ENCODE results near the gene SF3A1. TPM values are rescaled to one million over a fixed set of nuclear protein-coding genes. Genes with fewer than 3 reads are reported as not detected.
A peak's percentile ranks its signal among the peaks of the same experiment; 100 is the strongest.

SF3A1 gene
- total and polyA plus RNA-seq, 9 of the 15 experiments (the other 6 are each of a cell fraction or from before 2014, with no cell fraction given) = 6.7 to 228 (median 13.0) TPM

DNA sequence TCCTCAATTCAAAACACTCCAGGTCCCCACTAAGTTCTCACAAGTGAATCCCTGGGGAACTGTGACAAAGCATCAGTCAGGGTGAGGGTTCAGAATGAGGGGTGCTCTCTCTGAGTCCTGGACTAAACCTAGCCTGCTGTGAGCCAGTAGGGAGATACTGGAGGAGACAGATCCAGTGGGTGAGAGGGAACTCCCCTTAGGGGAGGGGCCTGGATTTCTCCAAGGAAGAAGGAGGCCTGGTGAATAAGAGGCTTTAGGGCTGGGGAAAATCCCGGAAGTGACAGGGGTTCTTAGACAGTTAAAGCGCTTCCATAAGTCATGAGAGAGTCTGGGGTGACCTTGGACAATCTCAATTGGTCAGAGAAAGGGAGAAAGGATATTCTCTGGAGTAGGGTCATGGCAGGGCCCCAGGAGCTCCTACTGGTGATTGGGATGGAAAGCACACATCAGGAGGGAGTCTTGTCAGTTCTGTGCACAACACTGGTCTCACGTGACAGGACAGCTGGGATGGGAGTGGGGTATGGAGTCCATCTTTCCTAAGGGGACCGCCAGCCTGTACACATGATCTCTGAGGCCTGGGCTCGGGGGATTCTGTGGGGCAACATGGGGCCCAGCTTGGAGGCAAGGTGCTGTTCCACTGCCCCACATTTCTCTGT, 31.5 kb downstream of the SF3A1 start:
- Histone ChIP-seq H3K9ac (ENCODE audit: insufficient read depth in 1 of 2, low read depth in 2 of 2, low read length in 2 of 2) (peak overlapping the region in 1 of 2 experiments; percentile 91; a peak in 3 of 4 replicates), H3K4me3 (no peak overlapping the region), H3K27me3 (ENCODE audit: control insufficient read depth in 2 of 2, insufficient read depth in 2 of 2, low read length in 2 of 2) (no peaks in the 10 kb centered on the region), H2AFZ (ENCODE audit: low read depth, low read length) (no peak overlapping the region), H4K20me1 (replicated peaks; ENCODE audit: control insufficient read depth, insufficient read depth, low read length) (no peaks in the 10 kb centered on the region), H3K9me1 (ENCODE audit: control insufficient read depth, insufficient read depth, low read length) (no peaks in the 10 kb centered on the region), H3K9me3 (replicated peaks; ENCODE audit: control insufficient read depth, insufficient read depth, low read depth, low read length) (no peaks in the 10 kb centered on the region), H3K36me3 (ENCODE audit: control insufficient read depth, insufficient read depth, low read length) (peaks cover 10% of the 10 kb centered on the region; the same call in 1 of the 3 replicates), H3K79me2 (ENCODE audit: control insufficient read depth, insufficient read depth, low read length) (peaks cover 11% of the 10 kb centered on the region), H3K27ac (ENCODE audit: extremely low read depth, low read depth, low read length) (peak overlapping the region; percentile 21; the same call in 1 of the 3 replicates), H3K4me1 (replicated peaks in 1 of 2; ENCODE audit: control insufficient read depth in 2 of 2, insufficient read depth in 2 of 2, low read length in 2 of 2) (peaks cover 24 to 28% of the 10 kb centered on the region in 2 experiments; a peak in 4 of 5 replicates), H3K4me2 (ENCODE audit: insufficient read depth, low read length) (peak overlapping the region; percentile 66)
- FAIRE-seq (no peak), DNase-seq (ENCODE audit: extremely low read depth in 1 of 4, low spot score in 3 of 4) (peak in 3 of 4 experiments; percentile 38 to 54 (median 41)), ATAC-seq (no peak)
- intact Hi-C loops (cut with micrococcal nuclease) = no loop called here
- TF ChIP-seq HLTF (IDR thresholded peaks at IDR 0.05) (no peak), ESRRA (IDR thresholded peaks at IDR 0.05; ENCODE audit: borderline replicate concordance, low read depth) (peak; percentile 25; the same call in 1 of the 2 replicates), NCOA1 (IDR thresholded peaks at IDR 0.05; ENCODE audit: low read depth) (no peak), CTBP1 (IDR thresholded peaks at IDR 0.05; ENCODE audit: borderline replicate concordance) (no peak), ELF1 (tag; IDR thresholded peaks at IDR 0.05) (peak; percentile 48; the same call in 1 of the 2 replicates)
- TF ChIP-seq, protein P1, sequence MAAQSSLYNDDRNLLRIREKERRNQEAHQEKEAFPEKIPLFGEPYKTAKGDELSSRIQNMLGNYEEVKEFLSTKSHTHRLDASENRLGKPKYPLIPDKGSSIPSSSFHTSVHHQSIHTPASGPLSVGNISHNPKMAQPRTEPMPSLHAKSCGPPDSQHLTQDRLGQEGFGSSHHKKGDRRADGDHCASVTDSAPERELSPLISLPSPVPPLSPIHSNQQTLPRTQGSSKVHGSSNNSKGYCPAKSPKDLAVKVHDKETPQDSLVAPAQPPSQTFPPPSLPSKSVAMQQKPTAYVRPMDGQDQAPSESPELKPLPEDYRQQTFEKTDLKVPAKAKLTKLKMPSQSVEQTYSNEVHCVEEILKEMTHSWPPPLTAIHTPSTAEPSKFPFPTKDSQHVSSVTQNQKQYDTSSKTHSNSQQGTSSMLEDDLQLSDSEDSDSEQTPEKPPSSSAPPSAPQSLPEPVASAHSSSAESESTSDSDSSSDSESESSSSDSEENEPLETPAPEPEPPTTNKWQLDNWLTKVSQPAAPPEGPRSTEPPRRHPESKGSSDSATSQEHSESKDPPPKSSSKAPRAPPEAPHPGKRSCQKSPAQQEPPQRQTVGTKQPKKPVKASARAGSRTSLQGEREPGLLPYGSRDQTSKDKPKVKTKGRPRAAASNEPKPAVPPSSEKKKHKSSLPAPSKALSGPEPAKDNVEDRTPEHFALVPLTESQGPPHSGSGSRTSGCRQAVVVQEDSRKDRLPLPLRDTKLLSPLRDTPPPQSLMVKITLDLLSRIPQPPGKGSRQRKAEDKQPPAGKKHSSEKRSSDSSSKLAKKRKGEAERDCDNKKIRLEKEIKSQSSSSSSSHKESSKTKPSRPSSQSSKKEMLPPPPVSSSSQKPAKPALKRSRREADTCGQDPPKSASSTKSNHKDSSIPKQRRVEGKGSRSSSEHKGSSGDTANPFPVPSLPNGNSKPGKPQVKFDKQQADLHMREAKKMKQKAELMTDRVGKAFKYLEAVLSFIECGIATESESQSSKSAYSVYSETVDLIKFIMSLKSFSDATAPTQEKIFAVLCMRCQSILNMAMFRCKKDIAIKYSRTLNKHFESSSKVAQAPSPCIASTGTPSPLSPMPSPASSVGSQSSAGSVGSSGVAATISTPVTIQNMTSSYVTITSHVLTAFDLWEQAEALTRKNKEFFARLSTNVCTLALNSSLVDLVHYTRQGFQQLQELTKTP (IDR thresholded peaks at IDR 0.05; ENCODE audit: low read depth in 1 of 2, partially characterized antibody in 2 of 2) = no peak
- TF ChIP-seq, protein P2, sequence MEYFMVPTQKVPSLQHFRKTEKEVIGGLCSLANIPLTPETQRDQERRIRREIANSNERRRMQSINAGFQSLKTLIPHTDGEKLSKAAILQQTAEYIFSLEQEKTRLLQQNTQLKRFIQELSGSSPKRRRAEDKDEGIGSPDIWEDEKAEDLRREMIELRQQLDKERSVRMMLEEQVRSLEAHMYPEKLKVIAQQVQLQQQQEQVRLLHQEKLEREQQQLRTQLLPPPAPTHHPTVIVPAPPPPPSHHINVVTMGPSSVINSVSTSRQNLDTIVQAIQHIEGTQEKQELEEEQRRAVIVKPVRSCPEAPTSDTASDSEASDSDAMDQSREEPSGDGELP (CRISPR knock-in tag; IDR thresholded peaks at IDR 0.05; ENCODE audit: borderline replicate concordance) = peak; percentile 22; the same call in 1 of the 2 replicates
- in situ Hi-C loops (cut with MboI) = no loop called here
- WGBS (ENCODE audit: insufficient coverage, low coverage, missing lambda C conversion rate) = 42% methylated on average over 4 of the region's 5 CpGs
- CTCF ChIA-PET (ENCODE audit: low intra/inter-chr PET ratio) = interaction anchor here (0.6 kb wide), 1 partner anchor 66 kb away, joined by 3 read pairs; no protein-coding TSS in a partner anchor
- POLR2A ChIA-PET = interaction anchor here (0.5 to 0.7 kb wide), 3 partner anchors 10 to 98 kb away, joined by 3 read pairs; partner anchors contain the start of genes CCDC157 and SF3A1
- no TSS peak for BruUV-seq (replicated peaks)

All from K562 (cell line).